Activated CD8-positive, alpha-beta memory T cell treated with anti-CD3 and anti-CD28 coated beads, Interleukin-2, amount 50 U/mL, for 1 hour (primary cell): Measurements from ENCODE around the gene TNPO1.
A peak's percentile ranks its signal among the peaks of the same experiment; 100 is the strongest.
"Not testable (repeated sequence)": the region's sequence is repeated elsewhere in the genome, so short reads cannot be mapped to it uniquely, and the experiment has no call there.

Experiments used
- DNase-seq: peaks from one replicate; pipeline ENCODE4 v3.0.0-alpha.2; 2020; ENCODE audit errors: extremely low read depth

Gene TNPO1

GRCh38 chr5:72934953-72935725 is 118.7 kb downstream of the TNPO1 start:
- not testable (repeated sequence) for DNase-seq

GRCh38 chr5:72936893-72937292 is 120.4 kb downstream of the TNPO1 start:
- no peak for DNase-seq

GRCh38 chr5:72937517-72938061 is 121.1 kb downstream of the TNPO1 start:
- DNase-seq, result no peak

- no peak for DNase-seq
Measured at GRCh38 chr5:72938206-72938605, 121.7 kb downstream of the TNPO1 start.

GRCh38 chr5:72940082-72940481 is 123.6 kb downstream of the TNPO1 start:
- DNase-seq, result no peak

- no peak for DNase-seq
Measured at GRCh38 chr5:72943307-72943706, 126.8 kb downstream of the TNPO1 start.

GRCh38 chr5:72947498-72947897 is 131.0 kb downstream of the TNPO1 start:
- DNase-seq, result no peak

GRCh38 chr5:72949481-72949880 is 133.0 kb downstream of the TNPO1 start:
- DNase-seq, result no peak

- DNase-seq, result no peak
Measured at GRCh38 chr5:72951671-72952468, 135.4 kb downstream of the TNPO1 start.

- no peak for DNase-seq
Measured at GRCh38 chr5:72954389-72954788, 137.9 kb downstream of the TNPO1 start.

GRCh38 chr5:72955143-72955767 is 138.8 kb downstream of the TNPO1 start:
- no peak for DNase-seq

- peak; percentile 88 for DNase-seq
Measured at GRCh38 chr5:72955768-72956323, 139.4 kb downstream of the TNPO1 start, which contains the start of gene FCHO2. TSS of gene FCHO2 (plus strand) at chr5:72956041. CDS start at chr5:72956097, 56 bp downstream.

- no peak for DNase-seq
Measured at GRCh38 chr5:72956324-72957140, 140.1 kb downstream of the TNPO1 start.

- no peak for DNase-seq
Measured at GRCh38 chr5:72957337-72957736, 140.9 kb downstream of the TNPO1 start.

- no peak for DNase-seq
Measured at GRCh38 chr5:72959257-72959656, 142.8 kb downstream of the TNPO1 start.
